Measurements from ENCODE around the gene SIK3.

The SIK3 gene

GRCh38 chr11:116946414-116946813 lies 151.8 kb downstream of the SIK3 start:
- no peak for TF ChIP-seq POLR2AphosphoS5 (IDR thresholded peaks at IDR 0.05; ENCODE audit: low read depth, low read length)
- TF ChIP-seq TAF1 (IDR thresholded peaks at IDR 0.05; ENCODE audit: borderline replicate concordance, insufficient read depth, low read length), result no peak
- no peak for TF ChIP-seq SIN3A (IDR thresholded peaks at IDR 0.05; ENCODE audit: borderline replicate concordance, insufficient read depth, low read length)
- TF ChIP-seq FOXP2 (optimal IDR thresholded peaks at IDR 0.05; ENCODE audit: borderline replicate concordance, extremely low read depth, extremely low read length, insufficient read depth), result no peak
- no peak for TF ChIP-seq REST (IDR thresholded peaks at IDR 0.05; ENCODE audit: insufficient read depth in 1 of 2, low read depth in 2 of 2, low read length in 2 of 2)

- TF ChIP-seq REST (IDR thresholded peaks at IDR 0.05; ENCODE audit: insufficient read depth in 1 of 2, low read depth in 2 of 2, low read length in 2 of 2), result no peak
- no peak for TF ChIP-seq TAF1 (IDR thresholded peaks at IDR 0.05; ENCODE audit: borderline replicate concordance, insufficient read depth, low read length)
- no peak for TF ChIP-seq SIN3A (IDR thresholded peaks at IDR 0.05; ENCODE audit: borderline replicate concordance, insufficient read depth, low read length)
- TF ChIP-seq FOXP2 (optimal IDR thresholded peaks at IDR 0.05; ENCODE audit: borderline replicate concordance, extremely low read depth, extremely low read length, insufficient read depth), result no peak
- no peak for TF ChIP-seq POLR2AphosphoS5 (IDR thresholded peaks at IDR 0.05; ENCODE audit: low read depth, low read length)
Measured at GRCh38 chr11:116939499-116939898, 158.7 kb downstream of the SIK3 start.

GRCh38 chr11:116938471-116939070 lies 159.7 kb downstream of the SIK3 start:
- TF ChIP-seq REST (IDR thresholded peaks at IDR 0.05; ENCODE audit: insufficient read depth in 1 of 2, low read depth in 2 of 2, low read length in 2 of 2) (no peak), FOXP2 (optimal IDR thresholded peaks at IDR 0.05; ENCODE audit: borderline replicate concordance, extremely low read depth, extremely low read length, insufficient read depth) (no peak), POLR2AphosphoS5 (IDR thresholded peaks at IDR 0.05; ENCODE audit: low read depth, low read length) (no peak), TAF1 (IDR thresholded peaks at IDR 0.05; ENCODE audit: borderline replicate concordance, insufficient read depth, low read length) (no peak)

GRCh38 chr11:116936754-116937446 lies 161.3 kb downstream of the SIK3 start:
- TF ChIP-seq REST (IDR thresholded peaks at IDR 0.05; ENCODE audit: insufficient read depth in 1 of 2, low read depth in 2 of 2, low read length in 2 of 2) (no peak), SIN3A (IDR thresholded peaks at IDR 0.05; ENCODE audit: borderline replicate concordance, insufficient read depth, low read length) (no peak), POLR2AphosphoS5 (IDR thresholded peaks at IDR 0.05; ENCODE audit: low read depth, low read length) (no peak), FOXP2 (optimal IDR thresholded peaks at IDR 0.05; ENCODE audit: borderline replicate concordance, extremely low read depth, extremely low read length, insufficient read depth) (no peak), TAF1 (IDR thresholded peaks at IDR 0.05; ENCODE audit: borderline replicate concordance, insufficient read depth, low read length) (no peak)
